ENCODE results near the gene GLIS2.
"Not testable (repeated sequence)": the region's sequence is repeated elsewhere in the genome, so short reads cannot be mapped to it uniquely, and the experiment has no call there.

Gene GLIS2

GRCh38 chr16:4333714-4334113 lies 17.8 kb downstream of the GLIS2 start:
- in situ Hi-C loops (cut with MboI; ENCODE audit: low sequenced_read_pairs), result not testable (repeated sequence)

- in situ Hi-C loops (cut with MboI; ENCODE audit: low sequenced_read_pairs), result no loop called here
These were observed 19.0 kb downstream of the GLIS2 start for GRCh38 chr16:4334724-4335495.

- in situ Hi-C loops (cut with MboI; ENCODE audit: low sequenced_read_pairs), result no loop called here
These were observed 21.1 kb downstream of the GLIS2 start for GRCh38 chr16:4336701-4337539.

- in situ Hi-C loops (cut with MboI; ENCODE audit: low sequenced_read_pairs), result no loop called here
These were observed 21.7 kb downstream of the GLIS2 start for GRCh38 chr16:4337540-4338088.

GRCh38 chr16:4338125-4338582 lies 22.3 kb downstream of the GLIS2 start:
- in situ Hi-C loops (cut with MboI; ENCODE audit: low sequenced_read_pairs), result no loop called here

- in situ Hi-C loops (cut with MboI; ENCODE audit: low sequenced_read_pairs), result no loop called here
These were observed 22.9 kb downstream of the GLIS2 start for GRCh38 chr16:4338712-4339299.

- in situ Hi-C loops (cut with MboI; ENCODE audit: low sequenced_read_pairs), result no loop called here
These were observed 23.6 kb downstream of the GLIS2 start for GRCh38 chr16:4339455-4339854.

GRCh38 chr16:4339909-4340308 lies 24.0 kb downstream of the GLIS2 start:
- in situ Hi-C loops (cut with MboI; ENCODE audit: low sequenced_read_pairs), result no loop called here

- in situ Hi-C loops (cut with MboI; ENCODE audit: low sequenced_read_pairs), result no loop called here
These were observed 24.6 kb downstream of the GLIS2 start for GRCh38 chr16:4340443-4340842.

GRCh38 chr16:4341250-4341649 lies 25.4 kb downstream of the GLIS2 start:
- in situ Hi-C loops (cut with MboI; ENCODE audit: low sequenced_read_pairs), result no loop called here

GRCh38 chr16:4342866-4343744 lies 27.2 kb downstream of the GLIS2 start:
- in situ Hi-C loops (cut with MboI; ENCODE audit: low sequenced_read_pairs), result no loop called here

- in situ Hi-C loops (cut with MboI; ENCODE audit: low sequenced_read_pairs), result not testable (repeated sequence)
These were observed 28.6 kb downstream of the GLIS2 start for GRCh38 chr16:4344300-4344982.

GRCh38 chr16:4344983-4345835 lies 29.3 kb downstream of the GLIS2 start:
- in situ Hi-C loops (cut with MboI; ENCODE audit: low sequenced_read_pairs), result no loop called here

GRCh38 chr16:4345836-4346781 lies 30.2 kb downstream of the GLIS2 start:
- in situ Hi-C loops (cut with MboI; ENCODE audit: low sequenced_read_pairs), result no loop called here

- in situ Hi-C loops (cut with MboI; ENCODE audit: low sequenced_read_pairs), result no loop called here
These were observed 31.1 kb downstream of the GLIS2 start for GRCh38 chr16:4347010-4347409.

- in situ Hi-C loops (cut with MboI; ENCODE audit: low sequenced_read_pairs), result no loop called here
These were observed 32.1 kb downstream of the GLIS2 start for GRCh38 chr16:4347765-4348509.

GRCh38 chr16:4349332-4349731 lies 33.5 kb downstream of the GLIS2 start:
- in situ Hi-C loops (cut with MboI; ENCODE audit: low sequenced_read_pairs), result no loop called here
